ENCODE data around the gene PARD6B. TPM values are rescaled to one million over a fixed set of nuclear protein-coding genes. Genes with fewer than 3 reads are reported as not detected.
"Not testable (repeated sequence)": the region's sequence is repeated elsewhere in the genome, so short reads cannot be mapped to it uniquely, and the experiment has no call there.

PARD6B gene
- total RNA-seq, 1 experiment from 2014 or later, result 4.7 TPM

DNA sequence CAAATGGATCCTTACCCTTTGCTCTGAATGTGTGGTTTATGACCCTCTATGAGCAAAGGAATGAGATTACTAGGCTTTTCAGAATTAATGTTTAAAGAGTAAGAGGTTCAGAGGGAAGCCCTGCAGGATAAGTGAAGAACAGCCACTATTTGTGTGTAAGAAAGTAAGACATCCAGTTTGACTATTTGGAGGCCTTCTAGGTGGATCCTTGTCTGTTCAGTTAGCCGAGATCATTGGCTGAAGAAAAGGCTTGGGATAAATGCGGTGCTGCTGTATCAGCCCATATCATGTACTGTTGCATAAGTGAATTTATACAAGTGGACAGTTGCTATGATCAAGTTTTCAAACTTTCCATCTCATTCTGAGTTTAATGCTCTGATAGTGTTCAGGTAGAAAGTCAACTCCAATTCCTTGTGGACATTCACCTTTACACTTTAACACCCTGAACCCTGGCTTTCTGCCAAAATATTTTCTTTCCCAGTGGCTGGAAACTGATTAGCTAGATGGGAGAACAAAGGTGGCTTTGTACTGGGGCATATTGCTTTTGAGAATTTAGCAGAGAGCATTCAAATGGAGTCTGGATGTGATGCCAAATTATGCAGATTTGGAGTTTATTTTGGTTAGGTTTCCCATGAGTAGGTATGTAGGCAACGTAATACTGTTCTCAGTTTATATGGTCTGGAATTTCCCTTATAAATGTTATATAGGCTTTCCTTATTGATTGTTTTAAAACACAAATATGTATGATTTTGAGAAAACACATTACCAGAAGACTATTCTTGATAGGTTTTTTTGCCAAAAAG is 15.0 kb downstream of the PARD6B start:
- DNase-seq (ENCODE audit: low spot score), result no peak

- no peak for DNase-seq (ENCODE audit: low spot score)
Measured at GRCh38 chr20:50747275-50747674, 15.9 kb downstream of the PARD6B start.

- DNase-seq (ENCODE audit: low spot score), result no peak
Measured at GRCh38 chr20:50750145-50750671, 18.8 kb downstream of the PARD6B start.

DNA sequence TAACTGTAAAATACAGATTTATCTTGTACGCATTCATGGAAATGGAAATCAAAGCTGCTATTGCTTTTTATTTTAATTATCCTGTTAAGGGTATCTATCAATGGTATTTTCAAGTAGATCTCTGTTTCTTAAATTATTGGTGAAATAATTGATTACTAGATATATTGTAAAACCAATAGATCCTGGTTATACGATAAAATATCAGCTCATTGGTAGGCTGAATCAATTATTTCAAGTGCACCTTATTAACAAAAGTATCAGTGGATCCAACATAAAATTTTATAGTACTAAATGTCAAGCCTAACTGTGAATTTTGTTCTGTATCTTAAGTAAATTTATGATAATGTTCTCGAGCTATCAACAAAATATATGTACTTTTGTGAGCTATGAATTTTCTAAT is 21.8 kb downstream of the PARD6B start:
- no peak for DNase-seq (ENCODE audit: low spot score)

GRCh38 chr20:50754420-50754819 is 23.0 kb downstream of the PARD6B start:
- no peak for DNase-seq (ENCODE audit: low spot score)

- DNase-seq (ENCODE audit: low spot score), result no peak
Measured at GRCh38 chr20:50756447-50756846, 25.1 kb downstream of the PARD6B start.

DNA sequence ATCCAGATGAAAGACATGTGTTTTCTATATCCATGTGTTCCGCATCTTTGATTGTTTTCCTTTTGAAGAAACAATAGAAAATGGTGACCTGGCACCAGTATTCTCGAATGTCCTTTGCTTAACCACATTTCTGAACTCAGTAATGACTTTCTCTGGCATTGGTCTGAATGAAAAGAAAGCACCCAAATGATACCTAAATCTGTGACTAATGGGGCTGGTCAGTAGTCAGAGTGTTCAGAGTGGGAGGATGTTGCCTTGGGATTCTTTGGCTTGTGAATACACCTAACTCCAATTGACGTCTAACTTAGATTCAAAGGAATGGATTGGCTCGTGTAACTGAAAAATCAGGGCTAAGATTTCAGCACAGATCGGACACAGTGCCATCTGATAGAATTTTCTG is 27.1 kb downstream of the PARD6B start:
- DNase-seq (ENCODE audit: low spot score), result no peak

GRCh38 chr20:50758992-50759391 is 27.6 kb downstream of the PARD6B start:
- DNase-seq (ENCODE audit: low spot score), result no peak

- DNase-seq (ENCODE audit: low spot score), result no peak
Measured at GRCh38 chr20:50759678-50760077, 28.3 kb downstream of the PARD6B start.

GRCh38 chr20:50762045-50762422 is 30.7 kb downstream of the PARD6B start:
- peak; percentile 19 for DNase-seq (ENCODE audit: low spot score)

DNA sequence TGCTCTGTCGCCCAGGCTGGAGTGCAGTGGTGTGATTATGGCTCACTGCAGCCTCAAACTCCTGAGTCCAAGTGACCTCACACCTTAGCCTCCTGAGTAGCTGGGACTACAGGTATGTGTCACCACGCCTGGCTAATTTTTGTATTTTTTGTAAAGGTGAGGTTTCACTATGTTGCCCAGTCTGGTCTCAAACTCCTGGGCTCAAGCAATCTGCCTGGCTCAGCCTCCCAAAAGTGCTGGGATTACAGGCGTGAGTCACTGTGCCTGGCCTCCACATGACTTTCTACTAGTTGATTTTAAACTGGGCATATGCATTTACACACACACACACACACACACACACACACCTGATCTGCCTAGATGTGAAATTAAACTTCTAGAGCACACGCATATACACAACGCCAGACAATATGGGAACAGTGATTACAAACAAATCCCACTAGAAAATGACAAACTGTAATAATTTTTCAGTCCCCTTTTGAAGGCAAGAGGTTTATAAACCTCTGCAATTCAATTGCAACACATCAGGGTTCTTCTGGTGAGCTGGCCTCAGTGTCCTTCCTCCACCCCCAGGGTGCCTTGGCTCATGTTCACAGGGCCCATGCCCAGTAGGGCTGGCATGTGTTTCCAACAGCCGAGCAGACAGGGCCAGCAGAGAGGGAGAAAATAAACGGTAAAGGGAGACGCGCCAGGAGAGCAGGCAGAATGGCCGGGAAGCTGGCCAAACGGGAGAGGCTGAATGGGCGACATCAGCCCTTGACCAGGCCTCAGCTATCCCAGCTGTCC is 31.2 kb downstream of the PARD6B start:
- DNase-seq (ENCODE audit: low spot score), result peak; percentile 64

DNA sequence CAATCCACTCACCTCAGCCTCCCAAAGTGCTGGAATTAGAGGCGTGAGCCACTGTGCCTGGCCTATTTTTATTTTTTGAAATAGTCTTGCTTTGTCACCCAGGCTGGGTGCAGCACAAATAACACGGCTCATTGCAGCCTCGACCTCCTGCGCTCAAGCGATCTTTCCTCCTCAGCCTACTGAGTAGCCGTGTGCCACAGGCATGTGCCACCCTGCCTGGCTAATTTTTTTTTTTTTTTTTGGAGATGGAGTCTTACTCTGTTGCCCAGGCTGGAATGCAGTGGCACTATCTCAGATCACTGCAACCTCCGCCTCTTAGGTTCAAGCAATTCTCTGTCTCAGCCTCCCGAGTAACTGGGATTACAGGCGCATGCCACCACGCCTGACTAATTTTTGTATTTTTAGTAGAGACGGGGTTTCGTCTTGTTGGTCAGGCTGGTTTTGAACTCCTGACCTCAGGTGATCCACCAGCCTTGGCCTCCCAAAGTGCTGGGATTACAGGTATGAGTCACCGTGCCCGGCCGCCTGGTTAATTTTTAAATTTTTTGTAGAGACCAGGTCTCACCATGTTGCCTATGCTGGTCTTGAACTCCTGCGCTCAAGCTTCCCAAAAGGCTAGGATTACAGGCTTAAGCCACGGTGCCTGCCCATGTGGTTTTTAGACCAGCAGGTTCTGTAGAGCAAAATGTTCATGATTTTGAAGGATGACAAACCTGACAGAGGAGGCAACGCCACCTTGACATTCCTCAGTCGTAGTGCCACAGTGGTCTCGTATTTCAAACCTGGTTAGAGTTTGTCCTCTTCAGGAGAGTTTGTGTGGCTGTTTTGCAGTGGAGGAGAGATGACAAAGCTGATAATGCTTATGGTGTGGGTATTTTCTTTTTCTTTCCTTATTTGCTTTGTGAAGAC is 32.4 kb downstream of the PARD6B start:
- not testable (repeated sequence) for DNase-seq (ENCODE audit: low spot score)

- not testable (repeated sequence) for DNase-seq (ENCODE audit: low spot score)
Measured at GRCh38 chr20:50765251-50765650, 33.9 kb downstream of the PARD6B start.

DNA sequence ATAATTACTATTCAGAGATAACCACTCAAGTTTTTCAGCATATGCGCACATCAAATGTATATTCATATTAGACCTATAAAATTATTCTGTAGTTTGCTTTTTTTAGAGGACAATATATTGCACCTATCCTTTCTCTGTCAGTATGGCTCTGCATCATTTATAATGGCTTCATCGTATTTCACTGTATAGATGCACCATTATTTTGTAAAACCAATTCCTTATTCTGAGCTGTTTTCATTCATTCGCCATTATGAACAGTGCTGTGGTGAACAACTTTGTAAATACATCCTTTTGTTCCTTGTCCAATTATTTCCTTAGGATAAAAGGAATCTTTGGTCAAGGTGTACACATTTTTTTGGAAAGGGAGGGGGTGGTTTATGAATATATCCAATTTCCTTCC is 34.3 kb downstream of the PARD6B start:
- no peak for DNase-seq (ENCODE audit: low spot score)

DNA sequence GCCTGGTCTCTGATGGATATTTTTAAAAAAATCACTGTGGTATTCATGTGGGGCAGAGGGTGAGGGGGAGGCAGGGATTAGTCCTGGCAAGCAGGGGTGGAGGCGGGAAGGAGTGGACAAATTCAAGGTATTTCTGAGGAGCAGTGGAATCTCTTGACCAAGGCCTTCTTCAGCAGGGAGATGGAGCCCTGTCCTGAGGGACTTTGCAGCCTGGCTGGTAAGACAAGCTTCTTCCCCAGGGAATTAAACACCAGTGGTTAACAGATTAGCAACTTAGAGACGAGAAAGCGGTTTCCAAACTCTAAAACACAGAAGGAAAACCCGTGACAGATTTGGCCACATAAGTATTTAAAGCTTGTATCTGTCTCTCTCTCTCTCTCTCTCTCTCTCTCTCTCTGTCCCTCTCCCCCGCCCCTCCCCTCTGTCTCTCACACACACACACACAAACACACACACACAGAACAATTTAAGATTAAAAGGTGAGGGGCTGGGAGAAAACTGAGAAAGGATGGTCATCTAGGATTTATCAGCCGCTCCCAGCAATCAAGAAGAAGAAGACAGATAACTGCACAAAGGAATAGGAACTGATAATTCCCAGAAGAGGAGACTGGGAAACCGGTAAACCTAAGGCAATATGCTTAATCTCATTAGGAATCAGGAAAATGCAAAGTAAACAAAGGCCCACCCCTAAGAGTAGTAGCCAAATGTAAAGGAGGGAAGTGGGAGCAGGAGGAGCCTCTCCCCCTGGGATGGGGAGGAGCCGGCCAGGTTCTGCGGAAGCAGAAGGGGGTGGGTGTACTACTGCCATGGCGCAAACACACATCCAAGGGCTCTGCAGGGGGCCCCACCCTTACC is 35.8 kb downstream of the PARD6B start:
- DNase-seq (ENCODE audit: low spot score), result not testable (repeated sequence)

GRCh38 chr20:50768991-50769390 is 37.6 kb downstream of the PARD6B start:
- DNase-seq (ENCODE audit: low spot score), result not testable (repeated sequence)

DNA sequence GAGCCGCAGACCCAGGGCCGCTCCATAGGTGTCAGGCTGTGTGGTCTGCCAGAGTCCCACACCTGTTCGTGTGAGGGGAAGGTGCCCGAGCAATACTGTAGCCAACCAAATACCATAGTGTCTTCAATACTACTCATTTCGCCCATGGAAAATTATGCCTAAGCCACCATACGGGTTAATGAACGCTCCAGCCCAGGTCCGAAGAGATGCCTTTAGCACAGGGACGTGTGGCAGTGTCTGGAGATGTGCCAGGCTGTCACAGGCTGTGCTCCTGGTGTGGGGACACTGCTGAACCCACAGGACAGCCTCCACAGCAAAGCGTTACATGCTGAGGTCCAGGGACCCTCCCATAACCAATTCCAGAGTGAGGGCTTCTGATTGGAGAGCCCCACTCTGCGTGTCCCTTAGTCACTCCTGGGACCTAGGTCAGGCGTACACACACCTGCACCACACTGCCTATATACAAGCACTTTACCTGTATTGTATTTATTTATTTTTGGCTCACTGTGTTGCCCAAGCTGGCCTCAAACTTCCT is 38.2 kb downstream of the PARD6B start:
- DNase-seq (ENCODE audit: low spot score), result not testable (repeated sequence)

GRCh38 chr20:50771419-50772080 is 40.2 kb downstream of the PARD6B start:
- DNase-seq (ENCODE audit: low spot score), result peak; percentile 67

- DNase-seq (ENCODE audit: low spot score), result no peak
Measured at GRCh38 chr20:50772420-50773185, 41.2 kb downstream of the PARD6B start.

All from A172 (cell line).